Lower leg skin (tissue), 4 donors: Measurements from ENCODE around the gene SHROOM2. TPM values are rescaled to one million over a fixed set of nuclear protein-coding genes. Genes with fewer than 3 reads are reported as not detected.

Source experiments
- DNase-seq, 2 donors: peaks; one replicate each; pipeline ENCODE4 v3.0.0-alpha.2; 2019; ENCODE audit warnings: low spot score in 2 of 2
- H3K4me3 ChIP-seq: fragments of 200-600 bp; sonication (generic); 2 replicates; pipeline ENCODE4 v1.5.1; 2017; ENCODE audit warnings: mild to moderate bottlenecking, low read depth; ENCODE audit not compliant: poor library complexity, severe bottlenecking
- CTCF ChIP-seq, 3 donors: fragments of 450-650 bp; IDR thresholded peaks; one replicate each; pipeline ENCODE4 v1.5.1; 2016; ENCODE audit warnings: antibody characterized with exemption in 3 of 3, mild to moderate bottlenecking in 3 of 3, moderate library complexity in 2 of 3
- POLR2A ChIP-seq, 2 donors: fragments of 450-650 bp; IDR thresholded peaks; one replicate each; pipeline ENCODE4 v1.6.1; 2016 to 2017; ENCODE audit warnings: antibody characterized with exemption in 2 of 2, mild to moderate bottlenecking in 1 of 2, moderate library complexity in 1 of 2
- WGBS, 2 donors: methylation state at CpG; one replicate each; pipeline ENCODE4 v1.1.5; 2018; 5-methylcytosine and 5-hydroxymethylcytosine counted together
- intact Hi-C: fragments of 100-400 bp; cut with DNase I; formaldehyde crosslinking; loops from one replicate; pipeline ENCODE4 v1.15.0; 2023; ENCODE audit warnings: low total_unique reads
- total RNA-seq, 4 donors: library from RNA; depleted of rRNA; stranded (reverse); fragments of >200 nt; gene quantifications; one replicate each; pipeline ENCODE4 v1.1.0, GENCODE V29; 2016

The SHROOM2 gene
- total RNA-seq, 4 donors from 2014 or later: 7.4 to 9.6 (median 8.6) TPM

DNA sequence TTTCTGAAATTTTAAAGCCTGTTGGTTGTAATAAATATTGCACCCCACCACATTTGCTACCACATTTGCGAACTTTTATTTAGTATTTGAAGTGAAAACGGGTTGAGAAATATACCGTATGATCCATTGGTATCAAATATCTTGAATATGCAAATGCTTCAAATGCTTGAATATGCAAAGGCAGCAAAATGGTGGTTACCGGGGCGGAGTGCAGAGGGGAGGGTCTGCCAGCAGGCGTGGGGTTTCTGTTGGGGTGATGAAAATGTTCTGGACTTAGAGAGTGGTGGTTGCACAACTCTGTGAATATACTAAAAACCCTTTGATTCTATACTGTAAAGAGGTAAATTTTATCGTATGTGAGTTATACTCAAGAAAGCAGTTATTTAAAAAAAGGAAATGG is 35.3 kb downstream of the SHROOM2 start:
- WGBS, 2 donors: 73 to 86% methylated on average over 7 of the region's 7 CpGs
- intact Hi-C loops: no loop called here
- no peak for DNase-seq
- no peak overlapping the region for H3K4me3 ChIP-seq
- TF ChIP-seq CTCF (IDR thresholded peaks at IDR 0.05): no peak
- TF ChIP-seq POLR2A (IDR thresholded peaks at IDR 0.05): no peak

GRCh38 chrX:9824554-9824953 is 38.3 kb downstream of the SHROOM2 start:
- TF ChIP-seq POLR2A (IDR thresholded peaks at IDR 0.05) (no peak), CTCF (IDR thresholded peaks at IDR 0.05) (no peak)
- intact Hi-C loops: no loop called here
- no peak for DNase-seq
- 70 to 79% methylated on average over 12 of the region's 12 CpGs for WGBS, 2 donors
- H3K4me3 ChIP-seq: no peak overlapping the region

DNA sequence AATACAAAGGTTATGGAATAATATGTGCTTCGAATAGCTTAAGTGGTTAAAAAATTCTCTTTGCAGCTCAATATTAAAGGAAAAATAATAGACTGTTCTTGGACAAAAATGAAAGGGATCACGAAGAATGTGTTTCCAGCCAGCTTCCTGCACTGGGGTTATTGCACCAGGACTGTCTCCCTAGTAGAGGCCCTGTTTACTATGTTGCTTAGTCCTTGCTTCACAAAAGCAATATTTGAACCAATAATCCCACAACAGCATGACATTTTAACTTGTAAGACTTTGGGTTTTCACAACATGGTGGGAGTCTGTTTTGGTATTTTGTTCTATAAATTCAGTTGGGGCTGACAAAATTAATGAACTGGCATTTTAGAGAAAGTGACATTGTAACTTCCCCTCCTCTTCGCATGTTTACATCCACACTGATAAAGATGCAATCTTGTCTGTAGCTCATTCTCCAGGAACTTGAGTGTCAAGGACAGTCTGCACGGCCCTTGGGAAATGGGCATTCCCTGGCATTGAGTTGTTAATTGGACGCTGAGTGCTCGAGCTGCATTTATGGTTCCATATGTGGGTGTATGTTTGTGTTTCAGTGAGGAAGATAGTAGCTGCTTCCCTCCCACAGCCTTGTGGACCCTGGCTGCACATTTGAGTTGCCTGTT is 39.0 kb downstream of the SHROOM2 start:
- TF ChIP-seq POLR2A (IDR thresholded peaks at IDR 0.05) (no peak), CTCF (IDR thresholded peaks at IDR 0.05) (no peak)
- DNase-seq: no peak
- 67 to 73% methylated on average over 4 to 6 of the region's 6 CpGs for WGBS, 2 donors
- intact Hi-C loops: no loop called here
- H3K4me3 ChIP-seq: no peak overlapping the region

DNA sequence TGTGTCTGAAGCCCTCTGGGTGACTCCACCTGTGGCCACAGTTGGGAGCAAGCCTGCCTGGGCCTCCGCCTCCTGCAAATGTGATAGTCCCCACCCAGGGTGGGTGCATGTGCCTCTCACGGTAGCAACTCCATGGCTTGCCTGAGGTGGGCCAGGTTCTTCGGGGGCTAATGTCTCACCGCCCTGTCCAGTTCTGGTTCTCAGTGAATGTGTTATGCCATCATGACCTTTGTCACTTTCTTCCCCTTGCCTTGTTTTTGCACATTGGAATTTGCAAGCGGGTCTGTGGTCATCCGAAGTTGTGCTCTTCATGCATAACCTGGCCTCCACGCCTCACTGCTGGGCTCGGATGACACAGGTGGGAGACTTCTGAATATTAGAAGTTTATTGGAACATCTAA is 39.7 kb downstream of the SHROOM2 start:
- DNase-seq: no peak
- H3K4me3 ChIP-seq: no peak overlapping the region
- intact Hi-C loops: no loop called here
- WGBS, 2 donors: 92 to 100% methylated on average over 5 to 8 of the region's 8 CpGs
- no peak for TF ChIP-seq POLR2A (IDR thresholded peaks at IDR 0.05)
- no peak for TF ChIP-seq CTCF (IDR thresholded peaks at IDR 0.05)

- no peak for TF ChIP-seq CTCF (IDR thresholded peaks at IDR 0.05)
- no peak for TF ChIP-seq POLR2A (IDR thresholded peaks at IDR 0.05)
- H3K4me3 ChIP-seq: no peak overlapping the region
- WGBS, 2 donors: 59 to 68% methylated on average over 13 to 14 of the region's 14 CpGs
- intact Hi-C loops: no loop called here
- DNase-seq: no peak
Observed at GRCh38 chrX:9829308-9830267, 43.4 kb downstream of the SHROOM2 start.
